Measurements from ENCODE around the gene PEA15.

PEA15 gene

GRCh38 chr1:160251687-160252526, 46.7 kb downstream of the PEA15 start:
- Histone ChIP-seq H2AFZ (ENCODE audit: low read depth, low read length) (no peak overlapping the region), H2BK12ac (ENCODE audit: low read length in 2 of 2) (no peak overlapping the region), H3K36me3 (ENCODE audit: control insufficient read depth in 1 of 2, insufficient read depth in 2 of 2, low read depth in 1 of 2, low read length in 2 of 2) (peaks cover 4 to 8% of the 10 kb centered on the region in 2 experiments), H3K79me1 (replicated peaks; ENCODE audit: low read length, poor library complexity, severe bottlenecking) (peaks cover 18% of the 10 kb centered on the region), H3K4ac (ENCODE audit: low read depth in 1 of 2, low read length in 2 of 2) (no peak overlapping the region), H4K91ac (ENCODE audit: low read length) (no peak overlapping the region), H4K8ac (ENCODE audit: low read length) (no peak overlapping the region), H3K9ac (ENCODE audit: low read length) (peak overlapping the region; percentile 7), H2BK120ac (ENCODE audit: low read depth, low read length) (no peak overlapping the region), H3K4me2 (ENCODE audit: low read length, poor library complexity, severe bottlenecking) (no peak overlapping the region), H3K18ac (ENCODE audit: low read depth in 1 of 2, low read length in 2 of 2) (no peak overlapping the region), H3K23ac (ENCODE audit: low read length in 2 of 2) (no peak overlapping the region), H3K4me3 (ENCODE audit: insufficient read depth in 1 of 2, low read depth in 1 of 2, low read length in 2 of 2) (no peak overlapping the region), H3K4me1 (ENCODE audit: control insufficient read depth, insufficient read depth, low read depth, low read length) (peaks cover 5% of the 10 kb centered on the region), H2AK5ac (ENCODE audit: low read length, severe bottlenecking) (no peak overlapping the region), H2BK15ac (ENCODE audit: low read depth, poor library complexity, severe bottlenecking) (no peak overlapping the region), H2BK5ac (ENCODE audit: low read depth, low read length, poor library complexity, severe bottlenecking) (no peak overlapping the region), H3K14ac (ENCODE audit: low read length in 2 of 2) (no peak overlapping the region), H3K27me3 (ENCODE audit: control insufficient read depth in 1 of 2, insufficient read depth in 1 of 2, low read length in 2 of 2) (no peaks in the 10 kb centered on the region), H3K27ac (ENCODE audit: low read length, poor library complexity, severe bottlenecking) (no peak overlapping the region), H3K9me3 (ENCODE audit: control insufficient read depth, low read length) (no peaks in the 10 kb centered on the region)
- peak; percentile 83 for DNase-seq
- WGBS, result 92% methylated on average over 5 of the region's 5 CpGs

GRCh38 chr1:160255781-160256300, 50.7 kb downstream of the PEA15 start:
- no peak overlapping the region for H2BK12ac ChIP-seq (ENCODE audit: low read length in 2 of 2)
- H2BK15ac ChIP-seq (ENCODE audit: low read depth, poor library complexity, severe bottlenecking), result no peak overlapping the region
- H3K4me1 ChIP-seq (ENCODE audit: control insufficient read depth, insufficient read depth, low read depth, low read length), result peaks cover 4% of the 10 kb centered on the region
- no peak overlapping the region for H3K4me3 ChIP-seq (ENCODE audit: insufficient read depth in 1 of 2, low read depth in 1 of 2, low read length in 2 of 2)
- H3K79me1 ChIP-seq (replicated peaks; ENCODE audit: low read length, poor library complexity, severe bottlenecking), result peaks cover 25% of the 10 kb centered on the region
- H3K14ac ChIP-seq (ENCODE audit: low read length in 2 of 2), result no peak overlapping the region
- H2AK5ac ChIP-seq (ENCODE audit: low read length, severe bottlenecking), result no peak overlapping the region
- H3K27me3 ChIP-seq (ENCODE audit: control insufficient read depth in 1 of 2, insufficient read depth in 1 of 2, low read length in 2 of 2), result no peaks in the 10 kb centered on the region
- no peaks in the 10 kb centered on the region for H3K9me3 ChIP-seq (ENCODE audit: control insufficient read depth, low read length)
- H3K23ac ChIP-seq (ENCODE audit: low read length in 2 of 2), result no peak overlapping the region
- no peak for DNase-seq
- peaks cover 5 to 8% of the 10 kb centered on the region in 2 experiments for H3K36me3 ChIP-seq (ENCODE audit: control insufficient read depth in 1 of 2, insufficient read depth in 2 of 2, low read depth in 1 of 2, low read length in 2 of 2)
- H4K8ac ChIP-seq (ENCODE audit: low read length), result no peak overlapping the region
- H4K91ac ChIP-seq (ENCODE audit: low read length), result no peak overlapping the region
- no peak overlapping the region for H3K27ac ChIP-seq (ENCODE audit: low read length, poor library complexity, severe bottlenecking)
- H3K9ac ChIP-seq (ENCODE audit: low read length), result no peak overlapping the region
- no peak overlapping the region for H3K18ac ChIP-seq (ENCODE audit: low read depth in 1 of 2, low read length in 2 of 2)
- no peak overlapping the region for H3K4me2 ChIP-seq (ENCODE audit: low read length, poor library complexity, severe bottlenecking)
- WGBS, result 94% methylated on average over 4 of the region's 4 CpGs
- no peak overlapping the region for H3K4ac ChIP-seq (ENCODE audit: low read depth in 1 of 2, low read length in 2 of 2)
- no peak overlapping the region for H2AFZ ChIP-seq (ENCODE audit: low read depth, low read length)
- H2BK120ac ChIP-seq (ENCODE audit: low read depth, low read length), result no peak overlapping the region
- H2BK5ac ChIP-seq (ENCODE audit: low read depth, low read length, poor library complexity, severe bottlenecking), result no peak overlapping the region

GRCh38 chr1:160256396-160257046, 51.3 kb downstream of the PEA15 start:
- Histone ChIP-seq H2BK15ac (ENCODE audit: low read depth, poor library complexity, severe bottlenecking) (no peak overlapping the region), H4K8ac (ENCODE audit: low read length) (no peak overlapping the region), H4K91ac (ENCODE audit: low read length) (no peak overlapping the region), H2AK5ac (ENCODE audit: low read length, severe bottlenecking) (no peak overlapping the region), H3K18ac (ENCODE audit: low read depth in 1 of 2, low read length in 2 of 2) (no peak overlapping the region), H2AFZ (ENCODE audit: low read depth, low read length) (no peak overlapping the region), H3K14ac (ENCODE audit: low read length in 2 of 2) (no peak overlapping the region), H2BK12ac (ENCODE audit: low read length in 2 of 2) (no peak overlapping the region), H3K4me3 (ENCODE audit: insufficient read depth in 1 of 2, low read depth in 1 of 2, low read length in 2 of 2) (no peak overlapping the region), H3K4me1 (ENCODE audit: control insufficient read depth, insufficient read depth, low read depth, low read length) (peaks cover 4% of the 10 kb centered on the region), H2BK120ac (ENCODE audit: low read depth, low read length) (no peak overlapping the region), H3K36me3 (ENCODE audit: control insufficient read depth in 1 of 2, insufficient read depth in 2 of 2, low read depth in 1 of 2, low read length in 2 of 2) (peaks cover 5 to 6% of the 10 kb centered on the region in 2 experiments), H3K4me2 (ENCODE audit: low read length, poor library complexity, severe bottlenecking) (no peak overlapping the region), H3K23ac (ENCODE audit: low read length in 2 of 2) (no peak overlapping the region), H2BK5ac (ENCODE audit: low read depth, low read length, poor library complexity, severe bottlenecking) (no peak overlapping the region), H3K9me3 (ENCODE audit: control insufficient read depth, low read length) (no peaks in the 10 kb centered on the region), H3K79me1 (replicated peaks; ENCODE audit: low read length, poor library complexity, severe bottlenecking) (peaks cover 19% of the 10 kb centered on the region), H3K27me3 (ENCODE audit: control insufficient read depth in 1 of 2, insufficient read depth in 1 of 2, low read length in 2 of 2) (no peaks in the 10 kb centered on the region), H3K9ac (ENCODE audit: low read length) (no peak overlapping the region), H3K27ac (ENCODE audit: low read length, poor library complexity, severe bottlenecking) (peak overlapping the region; percentile 23), H3K4ac (ENCODE audit: low read depth in 1 of 2, low read length in 2 of 2) (no peak overlapping the region)
- WGBS, result 36% methylated on average over 3 of the region's 3 CpGs
- DNase-seq, result peak; percentile 68

GRCh38 chr1:160257411-160258015, 52.3 kb downstream of the PEA15 start:
- Histone ChIP-seq H3K79me1 (replicated peaks; ENCODE audit: low read length, poor library complexity, severe bottlenecking) (peaks cover 19% of the 10 kb centered on the region), H2BK12ac (ENCODE audit: low read length in 2 of 2) (no peak overlapping the region), H3K18ac (ENCODE audit: low read depth in 1 of 2, low read length in 2 of 2) (no peak overlapping the region), H2BK5ac (ENCODE audit: low read depth, low read length, poor library complexity, severe bottlenecking) (no peak overlapping the region), H2AK5ac (ENCODE audit: low read length, severe bottlenecking) (no peak overlapping the region), H3K4ac (ENCODE audit: low read depth in 1 of 2, low read length in 2 of 2) (no peak overlapping the region), H3K27ac (ENCODE audit: low read length, poor library complexity, severe bottlenecking) (no peak overlapping the region), H3K14ac (ENCODE audit: low read length in 2 of 2) (no peak overlapping the region), H3K9ac (ENCODE audit: low read length) (peak overlapping the region; percentile 7), H3K4me3 (ENCODE audit: insufficient read depth in 1 of 2, low read depth in 1 of 2, low read length in 2 of 2) (no peak overlapping the region), H3K36me3 (ENCODE audit: control insufficient read depth in 1 of 2, insufficient read depth in 2 of 2, low read depth in 1 of 2, low read length in 2 of 2) (peaks cover 5% of the 10 kb centered on the region in 2 experiments), H3K27me3 (ENCODE audit: control insufficient read depth in 1 of 2, insufficient read depth in 1 of 2, low read length in 2 of 2) (no peaks in the 10 kb centered on the region), H2BK120ac (ENCODE audit: low read depth, low read length) (no peak overlapping the region), H2AFZ (ENCODE audit: low read depth, low read length) (no peak overlapping the region), H2BK15ac (ENCODE audit: low read depth, poor library complexity, severe bottlenecking) (no peak overlapping the region), H4K91ac (ENCODE audit: low read length) (no peak overlapping the region), H3K23ac (ENCODE audit: low read length in 2 of 2) (no peak overlapping the region), H3K4me2 (ENCODE audit: low read length, poor library complexity, severe bottlenecking) (no peak overlapping the region), H3K4me1 (ENCODE audit: control insufficient read depth, insufficient read depth, low read depth, low read length) (peaks cover 4% of the 10 kb centered on the region), H3K9me3 (ENCODE audit: control insufficient read depth, low read length) (no peaks in the 10 kb centered on the region), H4K8ac (ENCODE audit: low read length) (no peak overlapping the region)
- DNase-seq, result no peak
- over 99% methylated on average over 6 of the region's 6 CpGs for WGBS

Data from mesenchymal stem cell (in vitro differentiated cells and primary cell).